Breast epithelium (tissue), 3 donors: Measurements from ENCODE around the gene TRIP12.
"Not testable (repeated sequence)": the region's sequence is repeated elsewhere in the genome, so short reads cannot be mapped to it uniquely, and the experiment has no call there.

Experiments used
- CTCF ChIP-seq, 3 donors: fragments of 450-650 bp; IDR thresholded peaks; one replicate each; pipeline ENCODE4 v1.5.1; 2016 to 2017; ENCODE audit warnings: antibody characterized with exemption in 3 of 3, mild to moderate bottlenecking in 3 of 3, moderate library complexity in 3 of 3
- POLR2A ChIP-seq: fragments of 450-650 bp; IDR thresholded peaks from one replicate; pipeline ENCODE4 v1.6.1; 2016; ENCODE audit warnings: antibody characterized with exemption, mild to moderate bottlenecking, moderate library complexity
- POLR2AphosphoS5 ChIP-seq, 3 donors: sonication (generic); formaldehyde crosslinking; IDR thresholded peaks; one replicate each; pipeline ENCODE4 v1.6.1; 2017; ENCODE audit warnings: antibody characterized with exemption in 3 of 3

GRCh38 chr2:229757462-229757861 lies 164.3 kb downstream of the TRIP12 start:
- TF ChIP-seq CTCF (IDR thresholded peaks at IDR 0.05); POLR2A; POLR2AphosphoS5 (IDR thresholded peaks at IDR 0.05): not testable (repeated sequence)
